A673 (cell line): ENCODE measurements around the gene AQP12B. TPM values are rescaled to one million over a fixed set of nuclear protein-coding genes. Genes with fewer than 3 reads are reported as not detected.
"Not testable (repeated sequence)": the region's sequence is repeated elsewhere in the genome, so short reads cannot be mapped to it uniquely, and the experiment has no call there.

Experiments used
- BruUV-seq: library from RNA; stranded (reverse); fragments of 400-500 nt; replicated peaks from 2 replicates; lab custom pipeline; 2021; lab: Mats Ljungman, UMichigan
- CTCF ChIA-PET: fragments of 300-600 bp; sonication (Branson Sonifier 250); formaldehyde crosslinking; loops from one replicate; lab custom pipeline; 2022; ENCODE audit warnings: antibody characterized with exemption; lab: Charles Lee
- POLR2A ChIA-PET: fragments of 300-600 bp; sonication (Branson Sonifier 250); formaldehyde crosslinking; loops from one replicate; lab custom pipeline; 2022; ENCODE audit warnings: antibody characterized with exemption; ENCODE audit not compliant: low non-redundant PET; lab: Charles Lee
- DNase-seq: peaks from one replicate; pipeline ENCODE4 v3.0.0-alpha.2; 2015; ENCODE audit warnings: low spot score
- H3K27ac ChIP-seq: fragments of 200-600 bp; sonication (generic); 2 replicates; pipeline ENCODE4 v1.5.1; 2016; ENCODE audit warnings: mixed run types, low read depth, mild to moderate bottlenecking, mixed read lengths, antibody characterized with exemption, low read length; ENCODE audit not compliant: poor library complexity, severe bottlenecking
- H3K27me3 ChIP-seq: fragments of 200-600 bp; sonication (generic); replicated peaks from 2 replicates; pipeline ENCODE4 v1.6.1; 2017; ENCODE audit warnings: mixed run types, low read depth, mild to moderate bottlenecking, mixed read lengths, antibody characterized with exemption, low read length; ENCODE audit not compliant: insufficient read depth, poor library complexity
- H3K36me3 ChIP-seq: fragments of 200-600 bp; sonication (generic); 2 replicates; pipeline ENCODE4 v1.6.1; 2016; ENCODE audit warnings: mixed run types, mild to moderate bottlenecking, mixed read lengths, antibody characterized with exemption, low read length; ENCODE audit not compliant: insufficient read depth, poor library complexity, severe bottlenecking
- H3K4me1 ChIP-seq: fragments of 200-600 bp; sonication (generic); 2 replicates; pipeline ENCODE4 v1.6.1; 2017; ENCODE audit warnings: mixed run types, mild to moderate bottlenecking, mixed read lengths, antibody characterized with exemption, low read length; ENCODE audit not compliant: insufficient read depth, poor library complexity, severe bottlenecking
- H3K4me3 ChIP-seq: fragments of 200-600 bp; sonication (generic); 2 replicates; pipeline ENCODE4 v1.5.1; 2016; ENCODE audit warnings: low read depth, mixed run types, mild to moderate bottlenecking, mixed read lengths, low read length; ENCODE audit not compliant: poor library complexity, severe bottlenecking
- H3K9me3 ChIP-seq: fragments of 200-600 bp; sonication (generic); 2 replicates; pipeline ENCODE4 v1.6.1; 2016; ENCODE audit warnings: mixed run types, low read depth, mild to moderate bottlenecking, mixed read lengths, antibody characterized with exemption, low read length; ENCODE audit not compliant: poor library complexity, severe bottlenecking
- CTCF ChIP-seq: fragments of 300-800, 200-600 bp; sonication (generic); conservative IDR thresholded peaks from 2 replicates; pipeline ENCODE4 v1.5.1; 2017; ENCODE audit warnings: low read depth, mild to moderate bottlenecking, antibody characterized with exemption, low read length, moderate library complexity, mixed read lengths
- EZH2 ChIP-seq: fragments of 200-600 bp; sonication (generic); IDR thresholded peaks from 2 replicates; pipeline ENCODE4 v1.6.1; 2017; ENCODE audit warnings: borderline replicate concordance, low read depth, mild to moderate bottlenecking, mixed read lengths, antibody characterized with exemption, low read length; ENCODE audit not compliant: poor library complexity, severe bottlenecking
- intact Hi-C: fragments of 100-400 bp; cut with micrococcal nuclease; formaldehyde crosslinking; loops from one replicate; pipeline ENCODE4 v1.10.0; 2022; ENCODE audit not compliant: unreplicated experiment
- total RNA-seq: library from RNA; stranded (reverse); gene quantifications from 2 replicates; pipeline ENCODE4 v1.2.3, GENCODE V29; 2021

The AQP12B gene
- total RNA-seq, 1 experiment from 2014 or later = not detected

GRCh38 chr2:240690421-240691074 is 7.9 kb upstream of the AQP12B start:
- H3K36me3 ChIP-seq, H3K9me3 ChIP-seq, H3K4me1 ChIP-seq, CTCF ChIA-PET, POLR2A ChIA-PET, BruUV-seq, DNase-seq, intact Hi-C loops, H3K4me3 ChIP-seq, H3K27ac ChIP-seq: not testable (repeated sequence)
- H3K27me3 ChIP-seq = peaks cover 11% of the 10 kb centered on the region

GRCh38 chr2:240689975-240690374 is 7.3 kb upstream of the AQP12B start:
- CTCF ChIA-PET = no interaction called here
- no TSS peak for BruUV-seq

GRCh38 chr2:240688553-240688919 is 5.9 kb upstream of the AQP12B start:
- Histone ChIP-seq H3K9me3 (no peaks in the 10 kb centered on the region), H3K4me1 (no peaks in the 10 kb centered on the region), H3K4me3 (no peak overlapping the region), H3K27ac (no peak overlapping the region), H3K27me3 (peaks cover 16% of the 10 kb centered on the region), H3K36me3 (no peaks in the 10 kb centered on the region)
- CTCF ChIA-PET = no interaction called here
- POLR2A ChIA-PET = no interaction called here
- BruUV-seq = no TSS peak
- intact Hi-C loops = no loop called here
- TF ChIP-seq CTCF = no peak
- DNase-seq = no peak

More at GRCh38 chr2:240689975-240690374, 7.3 kb upstream of the AQP12B start:
- Histone ChIP-seq H3K4me3 (no peak overlapping the region), H3K27ac (no peak overlapping the region), H3K36me3 (no peaks in the 10 kb centered on the region), H3K9me3 (no peaks in the 10 kb centered on the region), H3K27me3 (peaks cover 11% of the 10 kb centered on the region), H3K4me1 (no peaks in the 10 kb centered on the region)
- DNase-seq = no peak
- TF ChIP-seq CTCF = no peak
- TF ChIP-seq EZH2 = no peak
- POLR2A ChIA-PET = no interaction called here
- intact Hi-C loops = no loop called here

- BruUV-seq = no TSS peak
- Histone ChIP-seq H3K36me3 (no peaks in the 10 kb centered on the region), H3K4me3 (no peak overlapping the region), H3K27me3 (peaks cover 16% of the 10 kb centered on the region), H3K4me1 (no peaks in the 10 kb centered on the region), H3K27ac (no peak overlapping the region), H3K9me3 (no peaks in the 10 kb centered on the region)
- ChIA-PET POLR2A (no interaction called here), CTCF (no interaction called here)
- intact Hi-C loops = no loop called here
- no peak for TF ChIP-seq CTCF
- no peak for TF ChIP-seq EZH2
- no peak for DNase-seq
Observed at GRCh38 chr2:240687741-240688552, 5.3 kb upstream of the AQP12B start.
